Fibroblast of lung (primary cell): ENCODE data around the gene CRACDL. TPM values are rescaled to one million over a fixed set of nuclear protein-coding genes. Genes with fewer than 3 reads are reported as not detected.

Experiments
- DNase-seq, 2 donors: peaks; one replicate each; pipeline versions ENCODE4 v3.0.0 to v3.0.0-alpha.2; 2010; ENCODE audit warnings: low read depth in 2 of 2
- H2AFZ ChIP-seq: 2 replicates; pipeline ENCODE4 v1.5.1; 2012; ENCODE audit warnings: low read length, control low read depth, inconsistent platforms
- H3K27ac ChIP-seq: 2 replicates; pipeline ENCODE4 v1.5.1; 2011; ENCODE audit warnings: low read length, control low read depth; ENCODE audit not compliant: insufficient read depth
- H3K27me3 ChIP-seq: 2 replicates; pipeline ENCODE4 v1.5.1; 2011; ENCODE audit warnings: mild to moderate bottlenecking, low read length; ENCODE audit not compliant: control insufficient read depth, insufficient read depth
- H3K36me3 ChIP-seq: 2 replicates; pipeline ENCODE4 v1.5.1; 2011; ENCODE audit warnings: low read length; ENCODE audit not compliant: control insufficient read depth, insufficient read depth
- H3K4me1 ChIP-seq: 2 replicates; pipeline ENCODE4 v1.5.1; 2011; ENCODE audit warnings: low read length; ENCODE audit not compliant: control insufficient read depth, insufficient read depth; ENCODE audit errors: extremely low read depth
- H3K4me2 ChIP-seq: 2 replicates; pipeline ENCODE4 v1.5.1; 2011; ENCODE audit warnings: low read length, control low read depth; ENCODE audit not compliant: insufficient read depth; ENCODE audit errors: extremely low read depth
- H3K4me3 ChIP-seq, 4 experiments: fragments of 200-600 bp in 1 of 4; sonication (generic) in 1 of 4; replicated peaks in 1 of 4; 2 replicates each; pipeline ENCODE4 v1.5.1; 2011 to 2016; ENCODE audit warnings: low read length in 4 of 4, low read depth in 3 of 4, mild to moderate bottlenecking in 3 of 4, control low read depth in 2 of 4, inconsistent platforms in 1 of 4, mixed read lengths in 1 of 4; ENCODE audit not compliant: insufficient read depth in 1 of 4; ENCODE audit errors: control extremely low read depth in 1 of 4
- H3K79me2 ChIP-seq: 2 replicates; pipeline ENCODE4 v1.5.1; 2012; ENCODE audit warnings: mild to moderate bottlenecking, low read length, inconsistent platforms; ENCODE audit not compliant: control insufficient read depth, insufficient read depth
- H3K9ac ChIP-seq: 2 replicates; pipeline ENCODE4 v1.5.1; 2011; ENCODE audit warnings: mild to moderate bottlenecking, low read length, control low read depth; ENCODE audit not compliant: insufficient read depth
- H3K9me3 ChIP-seq: 2 replicates; pipeline ENCODE4 v1.5.1; 2012; ENCODE audit warnings: low read depth, low read length; ENCODE audit not compliant: control insufficient read depth, insufficient read depth
- H4K20me1 ChIP-seq: 2 replicates; pipeline ENCODE4 v1.5.1; 2011; ENCODE audit warnings: low read length; ENCODE audit not compliant: control insufficient read depth, insufficient read depth; ENCODE audit errors: extremely low read depth
- CTCF ChIP-seq, 2 donors: IDR thresholded peaks in 1 of 2; conservative IDR thresholded peaks in 1 of 2; 1 replicate in 1 of 2; 2 replicates in 1 of 2; pipeline ENCODE4 v1.5.1; 2011 to 2012; ENCODE audit warnings: low read length in 2 of 2, control low read depth in 1 of 2, inconsistent platforms in 1 of 2, low read depth in 1 of 2, mild to moderate bottlenecking in 1 of 2
- EZH2 ChIP-seq: IDR thresholded peaks from 2 replicates; pipeline ENCODE4 v1.5.1; 2012; ENCODE audit warnings: low read length, control low read depth, mild to moderate bottlenecking; ENCODE audit errors: missing control alignments
- polyA plus RNA-seq, 2 donors: library from polyadenylated mRNA; depleted of rRNA in 1 of 2; stranded (reverse) in 1 of 2; unstranded in 1 of 2; fragments of >200 nt; gene quantifications; 2 replicates each; pipeline ENCODE4 v1.2.1, GENCODE V29; 2011 to 2012; ENCODE audit warnings: missing spikeins in 1 of 2
- total RNA-seq: library from RNA; depleted of rRNA; stranded (reverse); fragments of >200 nt; gene quantifications from 2 replicates; pipeline ENCODE4 v1.2.1, GENCODE V29; 2014

The CRACDL gene
- total and polyA plus RNA-seq, 2 donors (not counting 1 experiment from before 2014, with no cell fraction given) = not detected

- H2AFZ ChIP-seq = no peak overlapping the region
- DNase-seq = no peak
- H4K20me1 ChIP-seq = no peaks in the 10 kb centered on the region
- H3K4me1 ChIP-seq = no peaks in the 10 kb centered on the region
- H3K9me3 ChIP-seq = no peaks in the 10 kb centered on the region
- H3K4me3 ChIP-seq = no peak overlapping the region
- peaks cover 2% of the 10 kb centered on the region for H3K27me3 ChIP-seq
- no peak overlapping the region for H3K27ac ChIP-seq
- no peaks in the 10 kb centered on the region for H3K36me3 ChIP-seq
- TF ChIP-seq EZH2 = no peak
- no peak for TF ChIP-seq CTCF (conservative IDR thresholded peaks at IDR 0.05 in 1 of 2, IDR thresholded peaks at IDR 0.05 in 1 of 2; ENCODE audit: low read depth in 1 of 2, low read length in 2 of 2)
- no peaks in the 10 kb centered on the region for H3K79me2 ChIP-seq
- H3K4me2 ChIP-seq = no peak overlapping the region
- H3K9ac ChIP-seq = no peak overlapping the region
Measured at GRCh38 chr2:98892871-98893270, 43.2 kb downstream of the CRACDL start.

GRCh38 chr2:98891591-98891990, 44.4 kb downstream of the CRACDL start:
- Histone ChIP-seq H3K27me3 (peaks cover 2% of the 10 kb centered on the region), H3K9me3 (no peaks in the 10 kb centered on the region), H3K4me1 (no peaks in the 10 kb centered on the region), H2AFZ (no peak overlapping the region), H3K9ac (no peak overlapping the region), H3K79me2 (no peaks in the 10 kb centered on the region), H4K20me1 (no peaks in the 10 kb centered on the region), H3K4me2 (no peak overlapping the region), H3K4me3 (no peak overlapping the region), H3K27ac (no peak overlapping the region), H3K36me3 (no peaks in the 10 kb centered on the region)
- TF ChIP-seq CTCF (conservative IDR thresholded peaks at IDR 0.05 in 1 of 2, IDR thresholded peaks at IDR 0.05 in 1 of 2; ENCODE audit: low read depth in 1 of 2, low read length in 2 of 2) (no peak), EZH2 (no peak)
- DNase-seq = no peak

GRCh38 chr2:98886066-98886554, 49.9 kb downstream of the CRACDL start:
- Histone ChIP-seq H3K27ac (no peak overlapping the region), H3K9me3 (no peaks in the 10 kb centered on the region), H4K20me1 (no peaks in the 10 kb centered on the region), H3K27me3 (no peaks in the 10 kb centered on the region), H3K36me3 (no peaks in the 10 kb centered on the region), H3K4me1 (no peaks in the 10 kb centered on the region), H3K4me3 (no peak overlapping the region), H3K4me2 (no peak overlapping the region), H2AFZ (no peak overlapping the region), H3K9ac (no peak overlapping the region), H3K79me2 (no peaks in the 10 kb centered on the region)
- TF ChIP-seq EZH2 (no peak), CTCF (conservative IDR thresholded peaks at IDR 0.05 in 1 of 2, IDR thresholded peaks at IDR 0.05 in 1 of 2; ENCODE audit: low read depth in 1 of 2, low read length in 2 of 2) (no peak)
- DNase-seq = no peak
